ELR (cell line): ENCODE results near the gene SCUBE2.
"Not testable (repeated sequence)": the region's sequence is repeated elsewhere in the genome, so short reads cannot be mapped to it uniquely, and the experiment has no call there.

Experiments
- DNase-seq: peaks from one replicate; pipeline ENCODE4 v3.0.0-alpha.2; 2015; ENCODE audit warnings: low read depth

SCUBE2 gene

DNA sequence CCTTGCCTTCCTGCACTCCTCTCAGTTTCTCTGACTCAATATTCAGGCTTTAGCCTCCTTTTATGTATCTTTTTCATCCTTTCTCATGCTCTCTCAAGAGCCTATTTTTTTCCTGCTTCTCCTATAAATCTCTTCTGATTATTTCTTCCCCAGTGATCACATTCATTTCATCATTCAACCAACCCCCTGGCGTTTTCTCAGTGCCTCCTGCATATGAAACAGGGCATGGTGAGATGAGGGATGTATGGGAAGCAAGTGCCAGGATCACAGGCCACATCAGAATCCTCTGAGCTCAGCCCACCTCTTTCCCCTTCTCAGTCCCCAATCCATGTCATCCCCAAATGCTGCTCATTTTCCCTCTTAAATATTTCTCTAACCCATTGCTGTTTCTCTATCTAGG is 48.9 kb downstream of the SCUBE2 start:
- DNase-seq, result no peak

DNA sequence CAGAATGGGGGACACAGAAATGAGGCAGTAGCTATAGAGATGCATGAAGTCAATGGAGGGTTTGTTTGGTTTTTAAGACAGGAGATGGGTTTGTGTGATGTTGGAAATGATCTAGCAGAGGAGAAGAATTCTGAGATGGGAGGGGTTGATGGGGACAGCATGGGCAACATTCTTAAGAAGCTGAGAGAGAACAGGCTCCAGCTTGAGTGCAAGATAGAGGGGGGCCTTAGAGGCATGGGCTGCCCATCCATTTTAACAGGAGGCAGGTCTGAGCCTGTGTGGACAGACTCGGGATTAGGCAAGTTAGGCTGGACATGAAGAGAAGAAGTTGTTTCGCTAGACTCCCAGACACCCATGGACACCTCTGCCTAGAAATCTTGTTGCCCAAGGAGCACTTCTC is 49.7 kb downstream of the SCUBE2 start:
- DNase-seq, result no peak

DNA sequence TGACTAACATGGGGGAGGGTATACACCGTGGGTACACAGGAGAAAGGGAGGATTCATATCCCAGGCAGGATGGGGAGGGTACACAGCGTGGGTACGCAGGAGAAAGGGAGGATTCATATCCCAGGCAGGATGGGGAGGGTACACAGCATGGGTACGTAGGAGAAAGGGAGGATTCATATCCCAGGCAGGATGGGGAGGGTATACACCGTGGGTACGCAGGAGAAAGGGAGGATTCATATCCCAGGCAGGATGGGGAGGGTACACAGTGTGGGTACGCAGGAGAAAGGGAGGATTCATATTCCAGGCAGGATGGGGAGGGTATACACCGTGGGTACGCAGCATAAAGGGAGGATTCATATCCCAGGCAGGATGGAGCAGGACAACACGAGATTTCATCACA is 51.0 kb downstream of the SCUBE2 start:
- no peak for DNase-seq

DNA sequence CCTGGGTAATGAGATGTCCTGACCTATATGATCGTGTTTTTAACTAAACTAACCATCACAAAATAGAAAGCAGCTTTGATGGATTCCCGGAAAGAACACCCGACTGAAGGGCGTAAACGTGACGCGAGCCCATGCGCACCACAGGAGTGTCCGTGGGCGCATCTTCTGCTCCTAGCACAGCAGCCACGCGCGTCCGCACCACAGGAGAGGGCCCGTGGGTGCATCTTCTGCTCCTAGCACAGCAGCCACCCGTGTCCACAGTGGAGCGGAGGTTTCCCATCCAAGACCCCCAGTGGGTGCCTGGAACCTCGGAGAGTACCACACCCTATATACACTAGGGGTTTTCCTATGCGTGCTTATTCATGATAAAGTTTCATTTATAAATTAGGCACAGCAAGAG is 51.5 kb downstream of the SCUBE2 start:
- DNase-seq, result no peak

DNA sequence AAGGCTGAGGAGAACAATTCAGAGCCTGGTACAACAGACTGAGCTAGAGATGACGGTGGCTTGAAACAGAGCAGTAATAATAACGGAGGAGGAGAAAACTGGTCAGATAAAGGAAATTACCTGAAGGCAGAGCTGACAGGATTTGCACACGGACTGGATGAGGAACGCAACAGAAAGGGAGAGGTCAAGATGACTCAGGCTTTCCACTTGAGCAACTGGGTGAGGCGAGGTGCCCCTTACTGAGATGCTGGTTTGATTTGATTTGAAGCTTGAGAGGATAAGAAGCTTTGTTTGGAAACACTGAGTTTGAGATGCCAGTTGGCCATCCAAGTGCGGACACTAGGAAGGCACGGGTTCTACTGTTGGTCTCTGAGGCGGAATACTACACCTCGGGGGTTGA is 52.2 kb downstream of the SCUBE2 start:
- DNase-seq, result peak; percentile 21

DNA sequence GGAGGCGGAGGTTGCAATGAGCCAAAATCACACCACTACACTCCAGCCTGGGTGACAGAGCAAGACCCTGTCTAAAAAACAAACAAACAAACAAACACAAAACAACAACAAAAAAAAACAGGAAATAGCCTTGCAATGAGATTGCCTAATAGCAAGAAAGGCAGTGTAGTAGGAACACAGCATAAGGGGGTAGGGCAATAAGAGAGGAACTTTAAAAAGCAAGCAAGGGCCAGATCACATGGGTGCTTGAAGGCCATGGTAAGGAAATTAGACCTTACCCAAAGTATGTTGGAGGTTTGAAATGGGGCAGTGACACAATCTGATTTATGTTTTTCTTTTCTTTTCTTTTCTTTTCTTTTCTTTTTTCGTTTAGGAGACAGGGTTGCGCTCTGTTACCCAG is 52.9 kb downstream of the SCUBE2 start:
- DNase-seq, result no peak

DNA sequence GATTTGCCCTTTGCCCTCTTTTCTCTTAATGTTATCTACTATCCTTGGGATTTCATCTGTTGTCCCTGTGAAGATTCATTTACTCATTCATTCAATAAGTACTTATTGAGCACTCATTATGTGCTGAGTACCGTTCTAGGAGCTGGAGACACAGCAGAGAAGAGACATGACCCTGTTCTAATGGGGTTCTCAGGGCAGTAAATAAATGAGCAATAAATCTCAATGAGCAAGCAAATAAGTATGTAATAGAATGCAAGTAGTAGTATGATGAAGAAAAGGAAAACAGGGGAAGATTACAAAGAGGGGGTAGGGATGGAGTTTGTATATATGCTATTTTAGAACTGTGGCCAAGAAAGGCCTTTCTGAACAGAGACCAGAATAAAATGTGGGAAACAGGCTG is 53.4 kb downstream of the SCUBE2 start:
- no peak for DNase-seq

DNA sequence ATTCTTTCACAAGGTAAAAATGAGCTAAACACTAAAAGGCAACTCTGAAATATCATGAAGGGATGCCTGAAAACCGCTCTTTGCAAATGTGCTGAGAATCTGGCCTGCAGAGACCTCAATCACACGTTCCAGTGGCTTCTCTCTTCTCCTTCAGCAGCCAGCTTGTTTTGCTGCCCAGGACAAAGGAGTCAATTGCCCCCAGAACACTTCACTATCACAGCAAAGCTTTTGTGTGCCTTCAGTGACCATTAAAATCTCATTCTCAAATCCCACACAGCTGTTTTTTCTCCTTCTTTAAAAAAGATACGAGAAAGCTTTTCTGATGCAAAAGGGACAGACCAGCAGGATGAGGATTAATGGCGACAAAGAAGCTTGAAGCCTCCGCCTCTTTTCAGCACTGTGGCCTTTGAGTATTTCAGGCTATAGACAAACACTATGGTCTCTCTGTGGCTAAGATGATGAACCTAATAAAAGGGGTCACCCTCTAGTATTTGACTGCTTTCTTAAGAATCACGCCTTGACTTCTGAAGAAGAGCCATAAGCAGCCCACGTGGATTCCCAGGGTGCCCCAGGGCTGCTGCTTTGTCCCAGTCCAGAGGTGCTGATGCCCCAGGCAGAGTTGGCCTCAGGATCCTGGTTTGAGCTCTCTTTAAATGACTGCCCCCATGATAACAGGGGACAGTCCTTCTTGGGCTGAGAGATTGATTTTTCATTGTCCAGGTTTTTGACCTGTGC is 54.2 kb downstream of the SCUBE2 start:
- no peak for DNase-seq

DNA sequence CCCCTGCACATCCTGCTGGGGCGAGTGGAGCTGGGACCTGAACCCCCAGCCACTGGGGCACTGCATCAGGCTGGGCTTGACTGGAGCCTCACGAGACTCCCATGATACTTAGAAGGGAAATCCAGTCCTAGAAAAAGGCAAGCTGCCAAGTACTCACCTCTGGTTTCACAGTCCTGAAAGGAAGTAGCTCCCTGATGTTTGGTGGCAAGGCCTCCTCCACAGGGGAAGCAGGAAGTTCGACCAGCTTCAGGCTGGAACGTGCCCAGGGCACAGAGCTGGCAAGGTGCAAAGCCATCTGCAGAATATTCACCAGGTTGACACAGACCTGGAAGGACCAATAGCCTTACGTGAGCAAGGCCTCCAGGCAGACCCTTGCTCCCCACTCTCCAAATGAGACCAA is 60.8 kb downstream of the SCUBE2 start:
- no peak for DNase-seq

DNA sequence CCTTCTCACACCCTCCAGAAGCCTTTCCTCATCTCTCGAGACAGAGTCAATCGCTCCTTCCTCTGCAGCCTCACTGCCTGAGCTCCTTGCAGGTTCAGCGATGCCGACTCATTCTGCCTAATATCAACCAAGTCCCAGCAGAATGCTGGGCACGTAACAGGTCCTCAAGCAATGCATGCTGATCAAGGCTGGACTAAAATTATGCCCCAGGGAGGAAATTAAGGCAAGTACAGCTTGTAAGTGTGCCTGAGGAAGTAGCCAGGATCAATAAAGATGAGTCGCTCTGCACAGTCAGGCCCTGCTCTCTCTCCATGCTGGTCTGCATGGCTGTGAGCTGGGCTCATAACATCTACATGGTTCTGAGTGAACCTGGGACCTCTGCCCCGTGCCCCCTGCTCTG is 62.0 kb downstream of the SCUBE2 start:
- DNase-seq, result peak; percentile 19

DNA sequence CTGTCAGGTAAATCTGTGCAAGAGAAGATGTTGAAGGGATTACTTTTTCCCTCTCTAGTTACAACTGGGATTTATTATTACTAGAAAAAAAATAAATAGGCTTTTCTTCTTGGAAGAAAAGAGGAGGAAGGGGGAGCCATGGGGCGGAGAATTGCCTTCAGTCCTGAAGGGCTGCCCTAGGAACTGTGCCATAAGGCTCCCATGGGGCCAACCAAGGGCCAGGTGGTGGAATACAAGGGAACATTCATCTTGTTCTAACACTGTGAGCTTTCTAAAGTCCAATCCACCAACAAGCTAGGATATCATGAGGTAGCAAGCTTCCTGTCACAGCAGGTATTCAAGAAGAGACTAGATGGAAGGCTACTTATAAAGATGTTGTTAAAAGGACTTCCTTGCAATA is 62.8 kb downstream of the SCUBE2 start:
- DNase-seq, result no peak

DNA sequence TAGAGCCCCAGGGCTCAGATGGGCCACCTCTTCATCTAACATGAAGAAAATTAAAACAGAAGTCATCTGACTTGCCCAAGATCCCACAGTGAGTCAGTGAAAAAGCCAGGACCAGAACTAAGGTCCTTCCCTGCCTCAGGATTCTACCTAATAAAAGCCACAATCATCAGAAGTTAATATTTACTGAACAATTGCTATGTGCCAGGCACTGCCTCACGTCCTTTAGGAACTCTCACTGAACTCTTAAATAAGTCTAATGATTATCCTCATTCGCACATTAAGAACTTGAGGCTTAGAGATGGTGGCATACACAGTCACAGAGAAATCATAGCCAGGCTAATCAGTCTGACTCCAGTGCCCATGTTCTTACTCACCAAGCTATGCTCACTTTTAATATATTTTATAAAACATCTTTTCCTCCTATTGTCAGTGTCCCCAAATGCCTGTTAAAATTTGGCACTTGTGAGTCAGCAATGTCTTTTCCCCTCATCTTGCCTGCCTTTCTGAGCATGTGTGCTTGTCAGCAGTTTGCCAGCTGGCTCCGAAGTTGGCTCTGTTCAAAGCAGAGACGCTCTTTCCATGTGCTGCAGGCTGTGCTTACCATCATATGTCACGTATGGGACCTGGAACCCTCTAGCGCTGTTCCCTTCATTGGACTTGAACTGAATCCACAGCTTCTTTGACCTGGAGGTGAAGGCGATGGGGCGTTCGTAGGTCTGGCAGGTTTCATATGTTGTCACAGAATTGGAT is 66.1 kb downstream of the SCUBE2 start:
- no peak for DNase-seq

DNA sequence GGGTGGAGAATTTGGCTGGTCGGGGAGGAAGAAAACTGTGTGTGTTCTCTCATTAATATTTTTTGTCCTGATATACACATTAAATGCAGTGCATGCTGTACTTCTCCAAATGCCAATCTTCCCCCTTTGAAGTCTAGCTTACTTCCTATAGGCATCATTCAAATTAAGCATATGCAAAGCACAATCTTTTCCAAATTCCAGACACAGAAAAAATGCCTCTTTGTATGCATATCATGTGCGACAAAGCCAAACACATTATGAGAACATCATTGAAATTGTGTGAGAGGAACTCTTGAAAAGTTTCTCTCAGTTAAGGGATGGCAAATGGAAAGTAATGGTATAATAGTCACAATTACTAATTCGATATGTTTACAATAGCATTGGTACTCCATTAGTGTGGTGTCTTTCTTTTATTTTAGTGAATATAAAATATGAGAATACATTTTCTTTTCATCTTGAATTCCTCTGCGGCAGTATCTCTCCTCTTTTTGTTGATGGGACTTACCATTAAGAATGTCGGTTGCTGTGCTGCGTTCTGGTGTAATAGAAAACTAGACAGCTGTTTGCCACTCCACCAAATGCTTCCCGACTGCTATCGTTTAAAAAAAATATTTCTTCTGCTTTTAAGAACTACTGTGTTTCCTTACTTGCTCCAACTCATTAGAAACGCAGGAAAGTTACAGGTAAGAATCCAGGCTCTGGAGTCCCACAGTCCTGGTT is 68.3 kb downstream of the SCUBE2 start:
- DNase-seq, result no peak

DNA sequence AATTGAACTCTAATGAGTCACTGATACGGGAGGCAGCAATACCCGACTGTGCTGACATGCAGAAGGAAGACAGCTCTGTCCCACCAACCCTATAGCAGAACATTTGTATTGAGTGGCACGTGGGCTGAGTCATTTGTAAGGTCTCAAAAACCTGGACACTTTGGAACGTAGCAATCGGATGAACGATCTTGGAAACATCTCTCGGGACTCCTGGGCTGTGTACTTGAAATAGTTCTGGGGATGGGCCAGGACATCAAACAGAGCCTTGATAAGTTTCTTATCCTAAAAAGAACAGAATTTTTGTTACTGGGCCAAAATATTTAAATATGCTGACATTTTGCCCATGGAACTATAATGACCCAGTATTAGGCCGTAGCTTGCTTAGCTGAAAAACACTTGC is 70.5 kb downstream of the SCUBE2 start:
- DNase-seq, result no peak

DNA sequence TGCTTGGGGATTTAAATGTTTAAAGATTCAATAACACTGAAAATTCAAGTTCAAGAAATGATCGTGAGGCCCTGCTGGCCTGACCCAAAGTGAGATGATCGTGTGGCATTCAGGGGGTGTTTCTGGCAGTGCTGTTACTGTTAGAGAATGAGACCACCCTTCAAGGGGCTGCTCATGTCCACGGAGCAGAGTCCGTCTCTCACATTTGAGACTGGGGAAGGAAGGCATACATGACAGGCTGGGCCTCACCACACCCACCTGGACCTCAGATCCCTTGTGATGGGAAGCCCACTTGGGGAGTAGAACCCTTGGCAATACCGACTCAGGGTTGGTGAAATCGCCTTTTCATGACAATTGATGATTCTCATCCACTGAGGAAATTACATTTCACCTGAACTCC is 71.5 kb downstream of the SCUBE2 start:
- DNase-seq, result no peak

DNA sequence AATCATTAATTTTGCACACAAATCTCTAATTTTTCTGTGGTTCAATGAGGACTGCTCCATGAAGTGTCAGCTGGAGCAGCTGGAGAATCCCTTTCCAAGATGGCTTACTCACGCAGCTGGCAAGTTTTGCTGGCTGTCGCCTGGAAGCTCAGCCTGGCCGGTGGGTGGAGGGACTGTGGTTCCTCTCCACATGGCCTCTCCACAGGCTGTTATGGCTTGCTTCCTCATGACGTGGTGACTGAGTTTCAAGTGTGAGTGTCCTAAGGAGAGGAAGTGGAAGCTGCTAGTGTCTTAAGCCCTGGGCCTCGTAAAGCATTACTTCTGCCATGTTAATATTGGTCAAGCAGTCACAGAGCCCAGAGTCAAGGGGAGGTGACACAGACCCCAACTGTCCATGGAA is 73.6 kb downstream of the SCUBE2 start:
- DNase-seq, result no peak

DNA sequence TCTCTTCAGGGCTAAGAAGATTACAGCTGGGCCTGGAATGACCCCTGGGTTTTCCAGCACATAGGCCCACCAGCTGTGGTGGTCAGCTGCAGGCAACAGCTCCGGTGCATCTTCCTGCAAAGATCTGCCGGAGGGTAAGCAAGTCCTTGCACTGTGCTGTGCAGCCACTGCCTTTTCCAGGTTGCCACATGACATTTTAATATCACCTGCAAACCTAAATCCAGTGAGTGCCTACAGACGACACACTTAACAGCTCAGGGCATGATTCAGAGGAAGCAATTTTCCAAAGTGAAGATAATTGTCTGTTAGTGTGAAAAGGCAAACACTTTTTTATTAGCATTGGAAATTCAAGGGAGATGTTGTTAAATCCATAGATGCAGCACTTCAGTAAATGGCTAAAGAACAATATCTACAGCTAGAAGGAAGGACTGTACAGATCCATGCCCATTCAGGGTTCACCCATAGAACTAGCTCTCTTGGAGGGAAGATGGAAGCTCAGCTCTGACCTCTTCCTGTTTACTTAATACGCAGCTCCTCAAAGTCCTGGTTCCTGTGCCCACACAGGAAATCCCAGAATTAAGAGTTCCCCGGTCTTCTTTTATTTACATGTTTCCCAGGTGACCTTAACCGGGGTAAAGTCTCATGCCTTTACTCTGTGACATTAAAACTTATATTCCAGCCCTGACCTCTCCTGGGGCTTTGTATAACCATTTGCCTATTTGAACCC is 74.3 kb downstream of the SCUBE2 start:
- no peak for DNase-seq

DNA sequence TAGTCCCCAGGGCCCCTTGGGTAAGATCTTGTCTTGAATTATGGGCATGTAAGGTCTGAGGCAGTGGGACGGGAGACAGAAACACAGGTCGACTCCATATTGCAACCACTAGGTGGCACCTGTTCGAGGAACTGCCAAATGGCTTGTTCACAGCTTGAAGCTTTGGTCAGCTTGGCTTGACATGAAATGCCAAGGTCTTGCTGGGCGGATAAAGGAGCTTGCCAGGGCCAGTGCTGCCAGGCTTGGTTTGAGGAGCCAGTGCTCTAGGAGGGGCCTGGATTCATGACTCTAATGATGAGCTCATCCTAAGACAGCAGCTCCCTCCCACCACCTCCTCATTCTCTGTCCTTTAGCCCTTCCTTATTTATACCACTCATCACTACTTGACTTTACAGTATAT is 75.7 kb downstream of the SCUBE2 start:
- peak; percentile 84 for DNase-seq

DNA sequence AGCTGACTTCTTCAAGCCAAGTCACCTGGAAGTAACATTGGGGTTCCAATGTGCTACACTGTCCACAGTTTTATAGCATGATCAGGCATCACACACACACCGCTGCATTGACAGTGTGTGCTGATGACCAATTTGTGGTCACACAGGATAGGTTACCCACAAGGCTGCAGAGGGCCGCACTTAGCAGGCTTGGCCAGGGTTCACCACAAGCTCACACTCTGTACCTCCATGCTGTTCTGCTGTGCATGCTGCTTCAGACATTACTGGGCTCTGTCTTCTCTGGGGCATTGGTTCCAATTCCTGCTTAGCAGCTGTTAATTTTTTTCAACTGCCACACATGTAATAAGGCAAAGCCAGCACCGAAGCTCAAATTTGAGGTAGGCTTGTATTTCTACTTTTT is 76.6 kb downstream of the SCUBE2 start:
- no peak for DNase-seq

DNA sequence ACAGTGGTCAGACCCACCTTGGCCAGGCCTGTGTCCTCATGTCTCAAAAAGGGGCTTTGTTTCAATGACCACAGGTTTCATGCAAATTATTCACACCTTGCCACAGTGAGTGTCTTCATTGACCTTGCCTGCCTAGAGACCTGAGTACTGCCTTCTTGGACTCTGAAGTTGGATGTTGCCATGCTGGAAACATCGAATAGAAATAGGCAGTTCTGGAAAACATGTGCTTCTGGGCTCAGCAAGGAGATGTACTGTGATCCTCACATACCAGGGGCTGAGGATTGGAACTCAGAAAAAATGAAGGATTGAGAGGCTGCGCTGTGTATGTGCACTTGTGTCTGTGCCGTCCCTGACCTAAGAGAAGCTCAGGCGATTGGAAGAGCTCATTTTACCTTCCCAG is 78.0 kb downstream of the SCUBE2 start:
- DNase-seq, result no peak

DNA sequence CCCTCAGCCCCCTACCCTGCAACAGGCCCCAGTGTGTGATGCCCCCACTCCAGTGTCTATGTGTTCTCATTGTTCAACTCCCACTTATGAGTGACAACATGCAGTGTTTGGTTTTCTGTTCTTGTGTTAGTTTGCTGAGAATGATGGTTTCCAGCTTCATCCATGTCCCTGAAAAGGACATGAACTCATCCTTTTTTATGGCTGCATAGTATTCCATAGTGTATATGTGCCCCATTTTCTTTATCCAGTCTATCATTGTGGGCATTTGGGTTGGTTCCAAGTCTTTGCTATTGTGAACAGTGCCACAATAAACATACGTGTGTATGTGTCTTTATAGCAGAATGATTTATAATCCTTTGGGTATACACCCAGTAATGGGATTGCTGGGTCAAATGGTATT is 81.9 kb downstream of the SCUBE2 start:
- DNase-seq, result not testable (repeated sequence)

DNA sequence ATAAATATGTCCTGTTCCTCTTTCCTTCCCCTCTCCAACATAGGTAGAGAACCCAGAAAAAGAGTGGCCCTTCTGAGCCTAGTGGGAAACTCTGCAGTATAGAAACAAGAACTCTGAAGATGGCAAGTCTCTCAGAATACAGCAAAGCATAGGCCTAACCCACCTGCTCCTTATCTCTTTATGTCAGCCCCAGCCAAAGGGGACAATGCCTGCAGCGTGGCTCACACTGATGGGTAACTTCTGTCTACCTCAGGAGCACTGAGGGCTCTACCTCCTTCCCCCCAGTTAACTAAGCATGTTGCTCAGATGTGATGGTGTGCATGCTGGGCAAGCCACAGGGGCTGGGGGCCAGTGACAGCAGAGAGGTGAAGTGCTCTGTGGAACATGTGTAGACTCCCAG is 82.7 kb downstream of the SCUBE2 start:
- no peak for DNase-seq
